Islet precursor cell (in vitro differentiated cells): Measurements from ENCODE around the gene PARP8.
"Not testable (repeated sequence)": the region's sequence is repeated elsewhere in the genome, so short reads cannot be mapped to it uniquely, and the experiment has no call there.

Experiments used
- DNase-seq: peaks from one replicate; pipeline ENCODE4 v3.0.0-alpha.2; 2018

Gene PARP8

DNA sequence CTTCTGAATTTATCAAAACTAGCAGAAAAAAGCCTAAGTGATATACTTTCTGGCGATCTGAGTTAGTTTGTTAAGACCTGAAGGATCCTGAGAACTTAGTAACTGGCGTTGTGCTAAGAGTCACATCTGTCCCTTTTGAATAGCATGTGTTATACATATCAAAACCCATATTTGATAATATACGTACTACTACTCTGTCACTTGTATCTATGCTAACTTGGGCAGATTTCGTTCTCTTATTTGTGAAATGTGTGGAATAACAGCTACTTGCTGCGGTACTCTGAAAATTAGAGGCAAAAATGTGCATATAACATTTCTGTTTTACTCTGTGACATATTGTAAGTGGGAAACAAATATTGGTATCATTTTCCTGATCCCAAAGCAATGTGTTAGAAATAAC lies 126.4 kb downstream of the PARP8 start:
- no peak for DNase-seq

GRCh38 chr5:50794812-50795211 lies 128.4 kb downstream of the PARP8 start:
- no peak for DNase-seq

DNA sequence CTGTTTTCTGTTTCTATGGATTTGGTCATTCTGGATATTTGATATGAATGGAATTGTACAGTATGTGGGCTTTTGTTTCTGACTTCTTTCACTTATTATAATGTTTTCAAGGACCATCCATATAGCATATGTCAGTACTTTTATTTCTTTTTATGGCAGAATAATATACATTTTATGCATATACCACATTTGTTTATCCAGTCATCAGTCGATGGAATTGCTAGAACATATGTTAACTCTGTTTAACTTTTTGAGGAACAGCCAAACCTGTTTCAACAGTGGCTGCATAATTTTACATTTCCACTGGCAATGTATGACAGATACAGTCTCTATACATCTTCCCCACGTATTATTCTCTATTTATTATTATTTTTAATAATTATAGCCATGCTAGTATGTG lies 131.6 kb downstream of the PARP8 start:
- no peak for DNase-seq

GRCh38 chr5:50799596-50799995 lies 133.2 kb downstream of the PARP8 start:
- DNase-seq: no peak

GRCh38 chr5:50800410-50800809 lies 134.0 kb downstream of the PARP8 start:
- no peak for DNase-seq

DNA sequence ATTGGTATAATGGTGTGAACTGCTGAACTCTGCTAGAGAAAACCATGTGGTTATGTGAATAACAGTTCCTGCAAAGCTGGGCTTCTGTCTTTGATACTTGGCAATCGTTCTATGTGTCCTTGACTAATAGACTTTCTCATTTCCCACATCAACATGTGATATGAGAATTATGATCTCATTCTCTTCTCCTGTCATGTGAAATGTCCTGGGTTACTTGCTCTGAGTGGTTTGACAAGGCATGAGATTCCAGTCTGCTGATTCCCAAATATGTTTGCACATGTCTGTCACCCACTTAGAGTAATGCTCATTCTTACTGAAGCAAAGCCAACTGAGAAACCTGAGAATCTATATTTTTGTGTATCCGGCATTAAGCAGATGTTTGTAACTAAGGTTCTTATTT lies 141.2 kb downstream of the PARP8 start:
- no peak for DNase-seq

DNA sequence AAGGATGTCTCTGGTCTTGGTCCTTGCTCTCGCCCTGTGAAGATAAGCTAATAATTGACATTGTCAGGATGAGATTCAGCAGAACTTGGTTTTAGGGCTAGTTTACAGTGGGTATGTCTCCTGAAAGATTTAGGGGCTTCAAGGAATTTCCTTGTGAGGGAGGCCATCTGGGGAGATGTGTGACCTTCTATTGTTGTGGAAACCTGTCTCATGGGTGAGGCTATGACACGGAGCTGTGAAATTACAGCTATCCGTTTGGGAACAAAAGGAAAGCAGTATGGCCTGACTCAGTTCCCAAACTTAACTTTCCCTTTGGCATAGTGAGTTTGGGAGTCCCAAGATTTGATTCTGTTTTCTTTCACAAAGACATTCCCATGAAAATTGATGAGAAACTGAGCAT lies 142.0 kb downstream of the PARP8 start:
- DNase-seq: no peak

- DNase-seq: not testable (repeated sequence)
These were observed 145.3 kb downstream of the PARP8 start for GRCh38 chr5:50811746-50812145.

GRCh38 chr5:50813691-50814090 lies 147.3 kb downstream of the PARP8 start:
- DNase-seq: no peak

GRCh38 chr5:50814556-50814955 lies 148.1 kb downstream of the PARP8 start:
- DNase-seq: no peak

- no peak for DNase-seq
These were observed 155.6 kb downstream of the PARP8 start for GRCh38 chr5:50822046-50822445.

DNA sequence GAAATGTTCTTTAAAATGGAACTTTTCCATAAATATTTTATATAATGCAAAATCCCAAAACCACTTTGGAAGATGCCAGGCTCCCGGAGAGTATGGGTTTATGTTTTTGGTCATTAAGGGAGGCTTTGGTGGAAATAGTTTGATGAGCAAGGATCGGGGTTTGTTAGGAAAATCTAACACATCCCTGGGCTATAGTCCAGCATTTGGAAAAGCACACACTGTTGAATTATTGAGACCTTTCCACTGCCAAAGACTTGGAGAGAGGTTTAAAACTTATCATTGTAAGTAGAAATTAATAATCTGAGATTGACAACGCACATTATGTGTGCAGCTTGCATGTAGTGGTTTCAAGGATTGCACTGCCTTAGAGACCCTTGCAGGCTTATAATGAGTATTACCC lies 156.3 kb downstream of the PARP8 start:
- no peak for DNase-seq

DNA sequence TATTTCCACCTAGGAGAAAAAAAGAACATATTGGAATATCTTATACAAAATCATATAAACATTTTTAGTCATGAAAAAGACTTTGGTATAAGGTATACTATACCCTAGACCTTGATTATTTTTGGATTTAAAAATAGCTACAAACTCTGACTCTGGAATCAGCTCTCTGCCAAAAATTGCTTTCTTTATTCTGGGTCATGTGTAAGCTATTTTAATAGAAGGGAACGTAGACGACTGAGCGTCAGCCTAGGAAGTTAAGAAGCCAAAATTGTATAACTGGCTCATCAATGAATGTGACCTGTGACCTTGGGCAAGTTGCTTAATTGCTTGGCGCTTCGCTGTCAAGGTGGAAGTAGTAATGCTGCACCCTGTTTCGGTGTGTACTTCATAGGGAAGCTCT lies 157.1 kb downstream of the PARP8 start:
- no peak for DNase-seq

DNA sequence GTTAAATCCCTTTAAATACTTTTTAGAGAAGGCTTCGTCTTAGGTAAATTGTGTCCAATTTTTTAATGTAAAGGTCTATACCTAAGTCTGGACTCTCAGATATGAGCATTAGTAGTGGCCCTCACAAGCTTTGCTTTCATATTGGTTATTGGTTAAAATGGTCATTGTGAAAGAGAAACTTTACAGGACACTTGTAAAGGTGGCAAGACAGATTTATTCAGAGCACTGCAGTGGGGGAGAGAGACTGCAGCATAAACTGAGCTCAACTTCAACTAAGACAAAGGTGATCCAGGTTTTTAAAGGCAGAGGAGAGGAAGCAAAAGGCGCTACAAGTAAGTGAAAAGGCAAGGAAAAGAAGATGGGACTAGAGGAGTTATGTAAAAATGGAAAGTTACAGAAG lies 157.7 kb downstream of the PARP8 start:
- no peak for DNase-seq

DNA sequence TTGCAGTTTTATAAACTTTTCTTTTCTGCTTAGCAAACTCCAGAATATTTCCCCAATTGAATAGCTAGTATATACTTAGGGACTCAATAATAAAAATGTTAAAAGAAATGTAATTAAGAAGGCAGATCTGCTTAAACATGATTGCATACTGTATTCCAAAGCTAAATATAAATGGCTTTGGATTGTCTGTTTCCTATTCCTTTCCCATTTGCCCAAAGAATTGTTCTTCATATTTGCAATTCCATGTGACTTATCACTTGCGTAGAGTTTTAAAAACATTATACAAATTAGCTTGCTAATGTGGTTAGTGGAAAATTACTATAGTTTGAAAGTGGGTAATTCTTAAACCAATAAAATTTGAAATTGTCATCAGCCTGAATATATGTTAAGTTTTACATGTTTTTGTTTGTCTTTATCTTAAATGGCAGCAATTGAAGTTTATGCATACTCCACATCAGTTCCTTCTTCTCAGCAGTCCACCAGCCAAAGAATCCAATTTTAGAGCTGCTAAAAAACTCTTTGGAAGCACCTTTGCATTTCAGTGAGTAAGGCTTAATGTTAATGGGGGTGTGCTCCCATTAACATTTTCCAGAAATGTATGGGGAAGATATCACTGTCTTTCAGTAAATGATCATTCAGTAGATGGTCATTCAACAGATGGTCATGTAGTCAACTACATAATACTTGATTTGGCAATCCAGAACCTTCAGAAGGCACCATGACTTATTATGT lies 161.2 kb downstream of the PARP8 start:
- DNase-seq: no peak

GRCh38 chr5:50829023-50829422 lies 162.6 kb downstream of the PARP8 start:
- DNase-seq: no peak

- no peak for DNase-seq
These were observed 166.3 kb downstream of the PARP8 start for GRCh38 chr5:50832657-50833284.

DNA sequence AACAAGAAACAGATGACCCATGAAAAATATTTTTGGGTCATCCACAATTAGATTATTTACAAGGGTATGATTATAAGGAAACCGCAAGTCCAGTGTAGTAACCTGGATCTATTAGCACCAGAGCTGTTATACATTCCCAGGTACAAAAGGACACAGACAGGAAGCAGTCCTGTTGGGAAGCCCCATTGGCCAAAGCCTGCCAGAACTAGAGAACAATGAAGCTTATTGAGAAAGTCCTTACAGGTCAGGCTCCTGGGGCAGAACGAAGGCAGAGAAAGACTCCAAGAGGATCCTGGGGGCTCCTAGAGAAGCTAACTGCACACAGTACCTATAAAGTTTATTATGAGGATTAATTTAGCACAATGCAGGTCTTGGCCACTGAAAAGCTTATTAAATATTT lies 169.9 kb downstream of the PARP8 start:
- peak; percentile 69 for DNase-seq

DNA sequence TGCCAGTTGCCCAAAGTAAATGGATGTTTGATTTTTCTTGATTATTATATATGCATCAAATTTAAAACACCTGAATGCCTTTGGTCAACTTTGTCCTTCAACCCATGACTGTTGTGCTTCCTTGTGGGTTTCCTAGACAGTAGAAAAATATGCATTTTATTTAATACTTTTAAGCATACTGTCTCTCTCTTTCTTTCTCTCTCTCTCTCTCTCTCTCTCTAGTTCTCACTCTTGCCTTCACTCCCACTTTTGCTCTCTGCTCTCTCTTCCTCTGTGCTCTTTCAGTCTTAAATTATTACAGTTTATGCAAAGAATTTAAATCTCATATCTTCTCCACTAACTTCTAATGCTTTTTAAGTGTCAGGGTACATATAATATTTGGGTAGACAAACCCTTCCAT lies 173.0 kb downstream of the PARP8 start:
- no peak for DNase-seq

DNA sequence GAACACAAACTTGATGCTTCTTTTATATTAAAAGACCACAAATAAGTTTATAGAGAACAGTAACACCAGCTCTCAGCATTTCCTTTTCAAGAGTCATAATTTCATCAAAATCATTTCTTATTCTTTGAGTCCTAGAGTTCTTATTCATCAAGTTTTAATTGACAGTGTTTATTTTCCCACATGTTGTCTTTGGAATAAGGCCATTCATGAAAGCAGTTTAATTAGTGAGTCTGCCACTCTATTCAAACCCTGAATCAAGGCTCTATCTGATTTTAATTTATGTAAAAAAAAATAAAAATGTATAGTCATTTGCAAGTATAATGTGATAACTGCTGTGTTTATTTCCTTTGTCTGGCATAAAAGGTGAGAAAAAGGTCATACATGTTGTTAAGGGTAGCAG lies 176.7 kb downstream of the PARP8 start:
- no peak for DNase-seq

DNA sequence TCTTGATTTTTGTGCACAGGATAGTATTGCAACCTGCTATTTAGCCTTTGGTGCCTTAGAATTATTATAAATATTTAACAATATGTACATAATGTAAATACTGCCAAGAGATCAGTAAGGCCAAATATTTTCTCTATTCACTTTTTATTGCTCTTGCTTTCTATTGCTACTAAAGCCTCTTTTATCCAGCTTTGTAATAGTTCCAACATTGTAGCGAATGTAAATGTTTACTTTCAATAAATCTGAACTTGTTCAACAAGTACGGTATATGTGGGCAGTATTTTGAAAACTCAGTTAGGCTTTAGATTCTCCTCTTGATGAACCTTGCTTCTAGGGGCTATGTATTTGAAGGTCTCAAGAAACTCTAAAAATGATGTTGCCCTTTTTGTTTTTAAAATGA lies 179.8 kb downstream of the PARP8 start:
- no peak for DNase-seq

- DNase-seq: no peak
These were observed 183.1 kb downstream of the PARP8 start for GRCh38 chr5:50849554-50849953.

DNA sequence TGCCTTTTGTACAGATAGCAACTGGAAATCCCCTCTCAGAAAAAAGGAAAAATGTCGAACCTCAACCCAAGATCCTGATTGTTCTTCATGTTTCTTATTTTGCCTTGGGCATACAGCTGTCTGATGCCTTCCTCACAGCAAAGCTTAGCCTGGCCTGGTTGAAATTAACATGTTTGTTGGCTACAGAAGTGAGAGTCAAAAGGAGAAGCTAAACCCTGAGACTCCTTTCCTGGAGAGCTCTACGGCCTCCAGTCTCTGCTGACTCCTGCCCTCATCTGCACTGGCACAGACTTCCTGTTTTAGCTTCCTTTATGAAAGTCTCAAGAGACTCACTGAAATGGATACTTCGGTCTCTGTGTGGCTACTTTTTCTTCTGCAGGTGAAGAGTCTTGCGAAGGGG lies 186.7 kb downstream of the PARP8 start:
- no peak for DNase-seq

- no peak for DNase-seq
These were observed 187.6 kb downstream of the PARP8 start for GRCh38 chr5:50854082-50854481.

GRCh38 chr5:50855001-50855400 lies 188.6 kb downstream of the PARP8 start:
- DNase-seq: no peak
